ENCODE measurements around the gene BCAS3.
A peak's percentile ranks its signal among the peaks of the same experiment; 100 is the strongest.

Gene BCAS3

GRCh38 chr17:61330174-61331150, 652.8 kb downstream of the BCAS3 start:
- DNase-seq = no peak

- DNase-seq = no peak
Observed at GRCh38 chr17:61331178-61331577, 653.5 kb downstream of the BCAS3 start.

GRCh38 chr17:61331886-61332285, 654.2 kb downstream of the BCAS3 start:
- DNase-seq = no peak

GRCh38 chr17:61333136-61333535, 655.5 kb downstream of the BCAS3 start:
- DNase-seq = no peak

- DNase-seq = no peak
Observed at GRCh38 chr17:61334673-61335072, 657.0 kb downstream of the BCAS3 start.

DNA sequence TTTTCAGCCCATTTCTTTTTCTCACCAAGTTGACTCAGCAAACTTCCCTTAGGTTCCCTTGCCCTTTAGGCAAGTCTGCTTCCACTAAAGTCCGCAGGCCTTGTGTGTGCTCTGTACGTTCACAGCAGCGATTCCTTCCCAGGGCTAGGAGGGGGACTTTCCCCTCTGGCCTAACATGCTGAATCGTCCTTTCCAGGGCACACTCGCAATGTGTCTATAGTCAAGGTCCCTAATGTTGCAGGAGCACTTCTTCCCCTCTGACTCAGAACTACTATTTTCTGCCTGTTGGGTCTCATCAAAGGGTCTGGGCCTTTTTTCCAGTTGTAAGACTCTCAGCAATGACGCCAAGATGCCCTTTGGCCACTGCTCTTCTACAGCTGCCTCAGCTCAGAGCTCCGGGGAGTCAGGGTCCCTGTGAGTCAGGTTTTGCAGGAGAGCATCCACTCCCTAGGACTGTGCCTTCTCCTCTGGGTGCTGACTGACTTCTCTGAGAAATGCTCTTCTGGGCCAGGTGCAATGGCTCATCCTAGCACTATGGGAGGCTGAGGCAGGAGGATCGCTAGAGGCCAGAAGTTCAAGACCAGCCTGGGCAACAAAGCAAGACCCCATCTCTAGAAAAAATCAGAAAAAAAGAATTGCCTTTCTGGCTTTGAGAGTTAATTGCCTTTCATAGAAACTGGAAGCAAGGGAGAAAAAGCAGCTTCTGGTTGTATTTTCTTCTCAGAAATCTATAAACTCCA, 657.6 kb downstream of the BCAS3 start:
- DNase-seq = no peak

DNA sequence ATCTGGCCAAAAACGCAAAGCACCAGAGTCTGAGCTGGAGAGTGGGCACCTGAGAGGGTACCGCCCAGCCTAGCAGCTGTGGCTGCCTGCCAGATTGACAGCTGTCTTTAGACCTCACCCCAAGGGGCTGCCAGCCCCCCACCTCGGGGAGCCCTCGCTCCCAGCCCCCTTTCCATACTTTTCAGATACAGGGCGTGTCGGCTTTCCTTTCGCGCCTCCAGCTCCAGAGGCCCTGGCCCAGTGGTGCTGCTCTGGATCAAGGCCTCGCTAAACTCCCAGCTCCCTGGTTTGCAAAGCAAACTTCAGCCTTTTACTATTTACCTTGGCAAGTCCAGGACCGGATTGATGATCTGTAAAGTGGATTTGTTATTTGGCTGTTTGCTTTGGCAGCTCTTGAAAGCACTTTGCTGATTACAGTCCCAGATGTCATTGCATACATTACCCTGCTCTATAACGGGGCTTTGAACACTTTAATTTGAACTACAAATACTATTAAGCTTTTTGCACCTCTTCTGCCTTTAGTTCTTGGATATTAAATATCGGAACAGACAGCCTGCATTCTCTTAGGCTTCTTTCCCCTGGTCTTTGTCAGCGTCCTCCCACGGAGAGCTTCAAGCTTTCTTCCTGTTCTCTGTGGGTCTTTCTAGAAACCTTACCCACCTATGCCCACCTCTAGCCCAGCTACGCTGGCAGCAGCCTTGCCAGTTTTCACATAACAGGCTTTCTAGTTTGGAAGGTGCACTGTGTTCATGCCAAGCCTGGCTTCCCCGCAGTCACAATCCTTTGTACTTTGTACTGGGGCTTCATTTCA, 658.4 kb downstream of the BCAS3 start:
- peak in 1 of 2 experiments; percentile 69 for DNase-seq

- no peak for DNase-seq
Observed at GRCh38 chr17:61337290-61337689, 659.6 kb downstream of the BCAS3 start.

DNA sequence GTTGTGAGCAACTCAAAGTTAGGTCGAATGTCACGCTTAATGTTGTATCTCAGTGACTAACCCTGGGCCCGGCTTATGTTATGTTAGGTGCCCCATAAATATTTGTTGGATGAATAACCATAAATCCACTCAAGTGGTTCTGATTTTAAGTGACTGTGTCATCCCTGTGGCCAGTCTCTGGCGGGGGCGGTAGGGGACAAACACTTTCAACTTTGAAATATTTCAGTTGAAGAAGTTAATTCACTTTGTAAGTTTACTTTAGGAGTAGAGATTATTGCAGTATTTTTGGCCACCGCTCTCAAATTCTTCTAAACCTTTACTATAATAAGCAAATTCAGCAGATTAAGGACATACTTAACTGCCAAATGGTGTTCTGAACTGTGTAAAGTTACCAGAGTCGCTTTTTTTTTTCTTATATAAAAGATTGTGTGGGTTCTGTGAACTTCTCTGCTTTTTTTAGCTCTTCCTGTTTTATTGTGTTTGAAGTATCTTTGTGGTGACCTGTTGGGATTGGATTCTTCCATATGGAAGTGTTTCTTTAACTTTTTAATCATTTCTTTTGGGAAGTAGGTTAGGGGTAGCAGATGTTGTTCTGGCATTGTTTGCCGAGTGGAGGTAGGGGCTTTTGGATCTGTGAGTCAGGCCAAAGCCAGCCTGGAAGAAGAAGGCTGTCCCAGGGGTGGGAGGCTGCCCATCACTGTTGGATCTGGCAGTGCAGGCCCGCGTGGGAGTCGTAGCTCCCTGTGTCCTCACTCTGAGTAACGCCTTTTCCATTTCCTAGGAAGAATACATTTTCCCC, 660.5 kb downstream of the BCAS3 start:
- DNase-seq = no peak

- DNase-seq = no peak
Observed at GRCh38 chr17:61338874-61339478, 661.3 kb downstream of the BCAS3 start.

- no peak for DNase-seq
Observed at GRCh38 chr17:61340431-61341209, 663.0 kb downstream of the BCAS3 start.

GRCh38 chr17:61343576-61343975, 665.9 kb downstream of the BCAS3 start:
- DNase-seq = no peak

DNA sequence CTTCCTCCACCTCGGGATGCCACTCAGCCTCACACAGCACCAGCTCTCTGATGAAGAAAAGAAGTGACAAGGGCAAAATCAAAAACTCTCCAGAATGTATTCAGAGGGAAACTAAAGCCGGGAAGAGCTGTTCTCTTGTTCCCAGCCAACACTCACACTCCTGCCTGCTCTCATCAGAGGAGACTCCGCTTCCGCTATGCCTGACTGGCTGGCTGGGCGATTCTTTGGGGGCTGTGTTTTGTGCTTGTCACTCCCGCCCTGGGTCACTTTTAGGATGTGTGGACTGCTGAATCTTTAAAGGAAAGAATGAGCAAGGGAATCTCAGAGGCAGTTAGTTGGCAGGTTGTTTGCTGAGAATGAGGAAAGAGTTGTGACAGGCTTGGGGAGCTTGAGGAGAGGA, 667.4 kb downstream of the BCAS3 start:
- no peak for DNase-seq

DNA sequence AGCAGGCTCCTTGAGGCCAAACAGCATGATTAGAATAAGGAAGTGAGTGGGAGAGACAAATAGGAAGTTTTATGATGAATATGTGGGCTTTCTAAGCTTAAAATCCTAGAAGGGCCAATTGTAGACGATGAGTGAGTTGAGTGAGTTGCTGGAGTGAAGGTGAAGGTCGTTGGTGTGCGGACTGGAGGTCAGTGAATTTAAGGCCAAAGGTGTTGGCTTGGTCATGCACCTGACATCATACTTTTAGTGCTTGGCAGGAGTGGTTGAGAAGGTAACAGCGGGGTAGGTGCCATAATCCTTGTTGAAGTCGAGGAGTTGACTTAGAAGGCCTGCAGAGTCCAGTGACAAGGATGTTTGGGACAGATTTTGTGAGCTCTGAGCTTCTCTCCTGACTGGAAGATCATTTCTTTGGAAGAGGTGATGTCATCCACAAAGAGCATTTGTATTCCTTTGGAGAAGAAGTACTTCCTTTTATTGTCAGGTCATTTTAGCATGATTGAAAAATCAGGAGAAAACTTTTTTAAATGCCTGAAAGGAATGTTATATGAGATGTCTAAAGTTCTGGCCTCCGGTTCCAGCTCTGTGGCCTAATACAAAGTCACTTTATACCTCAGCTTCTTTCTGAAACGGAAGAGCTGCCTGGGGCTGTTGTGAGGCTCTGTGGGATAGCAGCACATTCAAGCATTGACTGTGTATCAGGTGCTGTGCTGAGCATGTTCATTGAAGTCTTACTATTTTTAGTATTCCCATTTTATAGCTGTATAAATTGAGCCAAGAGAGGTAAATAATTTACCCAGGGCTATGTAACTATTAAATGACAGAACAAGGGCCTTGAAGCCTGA, 668.4 kb downstream of the BCAS3 start:
- DNase-seq = no peak

DNA sequence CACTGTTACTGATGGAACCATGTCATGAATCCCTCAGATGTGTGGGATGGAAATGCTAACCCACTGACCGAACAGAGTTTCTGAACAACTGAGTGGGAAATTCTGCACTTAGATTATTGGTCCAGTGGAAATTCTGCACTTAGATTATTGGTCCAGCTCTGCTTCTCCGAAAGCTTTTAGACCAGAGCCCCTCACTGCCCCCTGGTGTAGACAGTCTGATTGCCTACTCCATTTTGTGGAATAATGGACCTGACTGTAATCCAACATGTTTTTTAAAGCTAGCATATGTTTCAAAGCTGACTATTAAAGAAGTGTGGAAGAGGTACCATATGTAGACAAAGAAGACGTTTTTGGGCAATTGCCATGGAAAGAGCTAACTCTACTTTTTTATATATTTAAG, 671.7 kb downstream of the BCAS3 start:
- no peak for DNase-seq

- DNase-seq = no peak
Observed at GRCh38 chr17:61351745-61352407, 674.2 kb downstream of the BCAS3 start.

DNA sequence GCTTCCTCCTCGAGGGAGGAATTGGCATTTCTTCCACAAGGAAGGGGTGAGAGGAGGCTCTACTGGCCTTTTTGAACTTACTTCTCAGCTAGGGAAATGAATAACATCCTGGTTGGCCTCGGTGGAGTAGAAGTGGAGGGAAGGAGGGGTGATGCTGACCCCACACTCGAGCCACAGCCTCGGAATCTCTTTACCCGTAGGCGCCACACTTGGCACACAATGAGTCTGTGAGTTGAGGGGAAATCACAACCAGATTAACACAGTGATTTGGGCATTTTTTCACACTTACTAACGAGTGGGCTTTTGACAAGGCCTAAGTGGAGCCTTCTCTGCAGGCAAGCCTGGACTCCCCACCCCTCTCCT, 674.7 kb downstream of the BCAS3 start:
- DNase-seq = no peak

- DNase-seq = no peak
Observed at GRCh38 chr17:61352781-61353491, 675.3 kb downstream of the BCAS3 start.

DNA sequence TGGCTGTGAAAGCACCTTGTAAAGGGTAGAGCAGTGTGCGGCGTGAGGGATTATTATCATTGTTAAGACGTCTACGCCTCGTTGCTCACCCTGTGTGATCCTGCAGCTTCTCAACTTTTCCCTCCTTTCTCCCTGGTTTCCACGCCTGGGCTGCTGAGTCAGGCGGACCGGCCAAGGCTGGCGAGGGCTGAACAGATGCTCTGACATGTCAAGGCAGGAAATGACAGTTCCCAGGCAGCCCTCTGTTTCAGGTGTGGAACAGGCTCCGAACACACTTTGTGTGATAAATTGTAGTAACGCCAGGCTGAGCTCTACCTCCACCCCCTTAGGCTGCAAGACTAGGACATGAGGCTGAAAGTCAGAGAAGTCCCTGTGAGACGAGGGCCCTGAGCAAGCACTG, 676.0 kb downstream of the BCAS3 start:
- no peak for DNase-seq
